Neural cell (in vitro differentiated cells): ENCODE results near the gene HEY2. TPM values are rescaled to one million over a fixed set of nuclear protein-coding genes. Genes with fewer than 3 reads are reported as not detected.

ENCODE experiments used
- H2AFZ ChIP-seq: fragments of 200-600, 300-800 bp; sonication (generic), shearing (Covaris generic); 2 replicates; pipeline ENCODE4 v1.6.0; 2014; ENCODE audit warnings: low read depth, mild to moderate bottlenecking, antibody characterized with exemption, low read length, moderate library complexity
- H3F3A ChIP-seq: fragments of 200-600 bp; shearing (Covaris generic); 2 replicates; pipeline ENCODE4 v1.6.1; 2016; ENCODE audit warnings: mild to moderate bottlenecking, moderate library complexity, mixed read lengths, antibody characterized with exemption, low read length; ENCODE audit not compliant: insufficient read depth, poor library complexity, severe bottlenecking
- H3K27ac ChIP-seq: fragments of 200-600, 300-800 bp; sonication (generic), shearing (Covaris generic); 2 replicates; pipeline ENCODE4 v1.5.1; 2014; ENCODE audit warnings: mild to moderate bottlenecking, low read length, moderate library complexity
- H3K27me3 ChIP-seq: fragments of 300-800, 200-600 bp; sonication (generic), shearing (Covaris generic); 2 replicates; pipeline ENCODE4 v1.6.0; 2014; ENCODE audit warnings: mild to moderate bottlenecking, low read depth, low read length, moderate library complexity; ENCODE audit not compliant: insufficient read depth
- H3K36me3 ChIP-seq: fragments of 300-800, 200-600 bp; sonication (generic), shearing (Covaris generic); 2 replicates; pipeline ENCODE4 v1.5.1; 2014; ENCODE audit warnings: mild to moderate bottlenecking, antibody characterized with exemption, low read length, moderate library complexity; ENCODE audit not compliant: insufficient read depth
- H3K4me2 ChIP-seq: fragments of 300-800, 200-600 bp; sonication (generic), shearing (Covaris generic); 2 replicates; pipeline ENCODE4 v1.6.0; 2014; ENCODE audit warnings: mild to moderate bottlenecking, low read length
- H3K4me3 ChIP-seq: fragments of 300-800, 200-600 bp; sonication (generic), shearing (Covaris generic); 2 replicates; pipeline ENCODE4 v1.5.1; 2014; ENCODE audit warnings: mild to moderate bottlenecking, low read length, moderate library complexity
- H3K79me2 ChIP-seq: fragments of 200-600 bp; shearing (Covaris generic); replicated peaks from 2 replicates; pipeline ENCODE4 v1.6.0; 2014; ENCODE audit warnings: mild to moderate bottlenecking, low read length, moderate library complexity; ENCODE audit not compliant: insufficient read depth
- H3K9ac ChIP-seq: fragments of 300-800, 200-600 bp; sonication (generic), shearing (Covaris generic); 2 replicates; pipeline ENCODE4 v1.6.1; 2016; ENCODE audit warnings: mild to moderate bottlenecking, low read length, mixed read lengths
- H3K9me2 ChIP-seq: fragments of 200-600 bp; shearing (Covaris generic); 2 replicates; pipeline ENCODE4 v1.6.1; 2016; ENCODE audit warnings: mild to moderate bottlenecking, low read length, mixed read lengths; ENCODE audit not compliant: insufficient read depth
- H3K9me3 ChIP-seq: fragments of 200-600, 300-800 bp; sonication (generic), shearing (Covaris generic); 2 replicates; pipeline ENCODE4 v1.6.1; 2016; ENCODE audit warnings: mild to moderate bottlenecking, mixed run types, low read length, moderate library complexity, mixed read lengths
- H4K20me1 ChIP-seq: fragments of 200-600 bp; shearing (Covaris generic); 2 replicates; pipeline ENCODE4 v1.6.1; 2016; ENCODE audit warnings: mild to moderate bottlenecking, mixed run types; ENCODE audit not compliant: insufficient read depth
- EP300 ChIP-seq: fragments of 450-650 bp; conservative IDR thresholded peaks from 2 replicates; pipeline ENCODE4 v1.6.1; 2014; ENCODE audit warnings: antibody characterized with exemption, mild to moderate bottlenecking, moderate library complexity; ENCODE audit not compliant: poor library complexity, severe bottlenecking
- EZH2 ChIP-seq: fragments of 200-600, 300-800 bp; shearing (Covaris generic), sonication (generic); IDR thresholded peaks from 2 replicates; pipeline ENCODE4 v1.6.1; 2014; ENCODE audit warnings: antibody characterized with exemption, low read length, borderline replicate concordance, mild to moderate bottlenecking; ENCODE audit not compliant: insufficient read depth, poor library complexity, severe bottlenecking
- MXI1 ChIP-seq: fragments of 450-650 bp; conservative IDR thresholded peaks from 2 replicates; pipeline ENCODE4 v1.6.1; 2014; ENCODE audit warnings: antibody characterized with exemption, mild to moderate bottlenecking; ENCODE audit not compliant: poor library complexity, severe bottlenecking
- POLR2AphosphoS5 ChIP-seq: IDR thresholded peaks from 2 replicates; pipeline ENCODE4 v1.6.1; 2012
- RAD21 ChIP-seq: fragments of 450-650 bp; conservative IDR thresholded peaks from 2 replicates; pipeline ENCODE4 v1.6.1; 2014; ENCODE audit warnings: antibody characterized with exemption, mild to moderate bottlenecking, moderate library complexity
- SMC3 ChIP-seq: fragments of 450-650 bp; conservative IDR thresholded peaks from 2 replicates; pipeline ENCODE4 v1.6.1; 2014; ENCODE audit warnings: antibody characterized with exemption, mild to moderate bottlenecking, moderate library complexity; ENCODE audit not compliant: poor library complexity
- TAF1 ChIP-seq: IDR thresholded peaks from 2 replicates; pipeline ENCODE4 v1.6.1; 2012; ENCODE audit warnings: low read depth
- polyA plus RNA-seq: library from polyadenylated mRNA; depleted of rRNA; stranded (reverse); fragments of >200 nt; gene quantifications from 2 replicates; pipeline ENCODE4 v1.2.3, GENCODE V29; 2014
- TF ChIP-seq, protein P1 (sequence below): IDR thresholded peaks from 2 replicates; pipeline ENCODE4 v1.6.1; 2012; ENCODE audit warnings: borderline replicate concordance
- TF ChIP-seq, protein P2 (sequence below): fragments of 450-650 bp; IDR thresholded peaks from 2 replicates; pipeline ENCODE4 v1.5.1; 2014; ENCODE audit warnings: antibody characterized with exemption, mild to moderate bottlenecking, moderate library complexity; ENCODE audit not compliant: poor library complexity, severe bottlenecking

HEY2 gene
- polyA plus RNA-seq, 1 donor from 2014 or later: 0.20 TPM

DNA sequence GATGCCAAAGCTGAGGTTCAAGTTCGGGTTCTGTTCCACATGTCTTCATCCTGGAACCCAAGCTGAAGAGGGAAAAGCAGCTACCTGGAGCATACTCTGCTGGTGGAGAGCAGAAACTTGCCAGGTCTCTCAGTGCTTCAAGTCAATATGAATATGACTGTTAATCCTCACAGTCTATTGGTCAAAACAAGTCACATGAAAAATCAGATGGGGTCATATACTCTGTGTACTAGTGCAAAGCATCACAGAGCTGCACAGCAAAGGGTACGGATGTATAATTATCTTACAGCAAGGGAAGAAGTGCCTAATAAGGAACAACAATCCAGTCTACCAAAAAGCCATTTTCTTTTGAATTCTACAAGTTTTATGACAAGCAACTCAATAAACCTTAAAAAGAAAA is 53.0 kb downstream of the HEY2 start:
- Histone ChIP-seq H3K27ac (no peak overlapping the region), H3K9ac (no peak overlapping the region), H3K4me3 (no peak overlapping the region), H3K36me3 (no peaks in the 10 kb centered on the region), H2AFZ (no peak overlapping the region), H3F3A (no peaks in the 10 kb centered on the region), H3K4me2 (no peak overlapping the region), H4K20me1 (no peaks in the 10 kb centered on the region), H3K79me2 (peaks cover 2% of the 10 kb centered on the region), H3K27me3 (no peaks in the 10 kb centered on the region), H3K9me3 (no peaks in the 10 kb centered on the region), H3K9me2 (no peaks in the 10 kb centered on the region)
- TF ChIP-seq EP300 (no peak), RAD21 (no peak), TAF1 (no peak), SMC3 (no peak), POLR2AphosphoS5 (no peak), MXI1 (no peak)
- TF ChIP-seq, protein P1, sequence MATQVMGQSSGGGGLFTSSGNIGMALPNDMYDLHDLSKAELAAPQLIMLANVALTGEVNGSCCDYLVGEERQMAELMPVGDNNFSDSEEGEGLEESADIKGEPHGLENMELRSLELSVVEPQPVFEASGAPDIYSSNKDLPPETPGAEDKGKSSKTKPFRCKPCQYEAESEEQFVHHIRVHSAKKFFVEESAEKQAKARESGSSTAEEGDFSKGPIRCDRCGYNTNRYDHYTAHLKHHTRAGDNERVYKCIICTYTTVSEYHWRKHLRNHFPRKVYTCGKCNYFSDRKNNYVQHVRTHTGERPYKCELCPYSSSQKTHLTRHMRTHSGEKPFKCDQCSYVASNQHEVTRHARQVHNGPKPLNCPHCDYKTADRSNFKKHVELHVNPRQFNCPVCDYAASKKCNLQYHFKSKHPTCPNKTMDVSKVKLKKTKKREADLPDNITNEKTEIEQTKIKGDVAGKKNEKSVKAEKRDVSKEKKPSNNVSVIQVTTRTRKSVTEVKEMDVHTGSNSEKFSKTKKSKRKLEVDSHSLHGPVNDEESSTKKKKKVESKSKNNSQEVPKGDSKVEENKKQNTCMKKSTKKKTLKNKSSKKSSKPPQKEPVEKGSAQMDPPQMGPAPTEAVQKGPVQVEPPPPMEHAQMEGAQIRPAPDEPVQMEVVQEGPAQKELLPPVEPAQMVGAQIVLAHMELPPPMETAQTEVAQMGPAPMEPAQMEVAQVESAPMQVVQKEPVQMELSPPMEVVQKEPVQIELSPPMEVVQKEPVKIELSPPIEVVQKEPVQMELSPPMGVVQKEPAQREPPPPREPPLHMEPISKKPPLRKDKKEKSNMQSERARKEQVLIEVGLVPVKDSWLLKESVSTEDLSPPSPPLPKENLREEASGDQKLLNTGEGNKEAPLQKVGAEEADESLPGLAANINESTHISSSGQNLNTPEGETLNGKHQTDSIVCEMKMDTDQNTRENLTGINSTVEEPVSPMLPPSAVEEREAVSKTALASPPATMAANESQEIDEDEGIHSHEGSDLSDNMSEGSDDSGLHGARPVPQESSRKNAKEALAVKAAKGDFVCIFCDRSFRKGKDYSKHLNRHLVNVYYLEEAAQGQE: no peak

DNA sequence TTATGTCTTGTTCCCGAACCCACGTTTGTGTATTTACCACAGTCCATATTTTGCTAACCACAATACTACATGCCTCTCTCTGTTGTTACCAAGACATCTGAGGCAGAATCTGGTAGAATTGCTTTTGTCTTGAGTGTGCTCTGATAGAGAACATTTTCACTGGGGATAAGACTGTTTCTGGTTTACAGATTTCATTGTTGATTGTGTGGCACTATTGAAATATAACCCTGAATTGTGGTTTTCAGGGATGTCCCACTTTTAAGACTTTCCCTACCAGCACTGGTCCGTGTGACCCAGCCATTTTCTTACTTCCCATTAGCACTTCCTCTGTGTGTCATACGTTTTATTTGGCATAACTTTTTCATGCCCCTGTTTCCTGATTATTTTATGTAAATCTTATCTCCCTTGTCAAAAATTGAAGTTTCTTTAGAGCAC is 53.5 kb downstream of the HEY2 start:
- Histone ChIP-seq H3F3A (no peaks in the 10 kb centered on the region), H3K36me3 (no peaks in the 10 kb centered on the region), H3K79me2 (peaks cover 2% of the 10 kb centered on the region), H4K20me1 (no peaks in the 10 kb centered on the region), H3K9me3 (no peaks in the 10 kb centered on the region), H3K9ac (no peak overlapping the region), H3K9me2 (no peaks in the 10 kb centered on the region), H3K4me2 (no peak overlapping the region), H3K27me3 (no peaks in the 10 kb centered on the region), H3K27ac (no peak overlapping the region), H3K4me3 (no peak overlapping the region), H2AFZ (no peak overlapping the region)
- TF ChIP-seq EZH2 (no peak), POLR2AphosphoS5 (no peak), EP300 (no peak), TAF1 (no peak), MXI1 (no peak), SMC3 (no peak), RAD21 (no peak)
- TF ChIP-seq, protein P2, sequence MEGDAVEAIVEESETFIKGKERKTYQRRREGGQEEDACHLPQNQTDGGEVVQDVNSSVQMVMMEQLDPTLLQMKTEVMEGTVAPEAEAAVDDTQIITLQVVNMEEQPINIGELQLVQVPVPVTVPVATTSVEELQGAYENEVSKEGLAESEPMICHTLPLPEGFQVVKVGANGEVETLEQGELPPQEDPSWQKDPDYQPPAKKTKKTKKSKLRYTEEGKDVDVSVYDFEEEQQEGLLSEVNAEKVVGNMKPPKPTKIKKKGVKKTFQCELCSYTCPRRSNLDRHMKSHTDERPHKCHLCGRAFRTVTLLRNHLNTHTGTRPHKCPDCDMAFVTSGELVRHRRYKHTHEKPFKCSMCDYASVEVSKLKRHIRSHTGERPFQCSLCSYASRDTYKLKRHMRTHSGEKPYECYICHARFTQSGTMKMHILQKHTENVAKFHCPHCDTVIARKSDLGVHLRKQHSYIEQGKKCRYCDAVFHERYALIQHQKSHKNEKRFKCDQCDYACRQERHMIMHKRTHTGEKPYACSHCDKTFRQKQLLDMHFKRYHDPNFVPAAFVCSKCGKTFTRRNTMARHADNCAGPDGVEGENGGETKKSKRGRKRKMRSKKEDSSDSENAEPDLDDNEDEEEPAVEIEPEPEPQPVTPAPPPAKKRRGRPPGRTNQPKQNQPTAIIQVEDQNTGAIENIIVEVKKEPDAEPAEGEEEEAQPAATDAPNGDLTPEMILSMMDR: no peak
- TF ChIP-seq, protein P1: no peak
